Neutrophil (primary cell): ENCODE data around the gene ADAMTS14.

Experiments
- H3K27ac ChIP-seq: fragments of 200-600 bp; sonication (generic); 2 replicates; pipeline ENCODE4 v1.5.1; 2016; ENCODE audit warnings: mild to moderate bottlenecking, moderate library complexity
- H3K27me3 ChIP-seq: fragments of 200-600 bp; sonication (generic); 2 replicates; pipeline ENCODE4 v1.6.0; 2016; ENCODE audit warnings: mild to moderate bottlenecking
- H3K36me3 ChIP-seq: fragments of 200-600 bp; sonication (generic); 2 replicates; pipeline ENCODE4 v1.5.1; 2017
- H3K4me1 ChIP-seq, 2 experiments: fragments of 200-600 bp in 1 of 2; sonication (generic) in 1 of 2; 1 replicate in 1 of 2; 2 replicates in 1 of 2; pipeline versions ENCODE4 v1.5.1 to v1.6.1; 2013 to 2016; ENCODE audit warnings: low read depth in 1 of 2, low read length in 1 of 2, mild to moderate bottlenecking in 1 of 2, moderate library complexity in 1 of 2; ENCODE audit not compliant: control insufficient read depth in 1 of 2, insufficient read depth in 1 of 2
- H3K4me3 ChIP-seq, 2 experiments: fragments of 200-600 bp in 1 of 2; sonication (generic) in 1 of 2; 1 replicate in 1 of 2; 2 replicates in 1 of 2; pipeline ENCODE4 v1.5.1; 2013 to 2016; ENCODE audit warnings: low read depth in 1 of 2, low read length in 1 of 2, mild to moderate bottlenecking in 1 of 2, moderate library complexity in 1 of 2
- H3K9me3 ChIP-seq: fragments of 200-600 bp; sonication (generic); 2 replicates; pipeline ENCODE4 v1.5.1; 2016
- TF ChIP-seq, protein P1 (sequence below): fragments of 200-600 bp; sonication (generic); IDR thresholded peaks from 2 replicates; pipeline ENCODE4 v1.5.1; 2016; ENCODE audit warnings: antibody characterized with exemption

ADAMTS14 gene, protein sequence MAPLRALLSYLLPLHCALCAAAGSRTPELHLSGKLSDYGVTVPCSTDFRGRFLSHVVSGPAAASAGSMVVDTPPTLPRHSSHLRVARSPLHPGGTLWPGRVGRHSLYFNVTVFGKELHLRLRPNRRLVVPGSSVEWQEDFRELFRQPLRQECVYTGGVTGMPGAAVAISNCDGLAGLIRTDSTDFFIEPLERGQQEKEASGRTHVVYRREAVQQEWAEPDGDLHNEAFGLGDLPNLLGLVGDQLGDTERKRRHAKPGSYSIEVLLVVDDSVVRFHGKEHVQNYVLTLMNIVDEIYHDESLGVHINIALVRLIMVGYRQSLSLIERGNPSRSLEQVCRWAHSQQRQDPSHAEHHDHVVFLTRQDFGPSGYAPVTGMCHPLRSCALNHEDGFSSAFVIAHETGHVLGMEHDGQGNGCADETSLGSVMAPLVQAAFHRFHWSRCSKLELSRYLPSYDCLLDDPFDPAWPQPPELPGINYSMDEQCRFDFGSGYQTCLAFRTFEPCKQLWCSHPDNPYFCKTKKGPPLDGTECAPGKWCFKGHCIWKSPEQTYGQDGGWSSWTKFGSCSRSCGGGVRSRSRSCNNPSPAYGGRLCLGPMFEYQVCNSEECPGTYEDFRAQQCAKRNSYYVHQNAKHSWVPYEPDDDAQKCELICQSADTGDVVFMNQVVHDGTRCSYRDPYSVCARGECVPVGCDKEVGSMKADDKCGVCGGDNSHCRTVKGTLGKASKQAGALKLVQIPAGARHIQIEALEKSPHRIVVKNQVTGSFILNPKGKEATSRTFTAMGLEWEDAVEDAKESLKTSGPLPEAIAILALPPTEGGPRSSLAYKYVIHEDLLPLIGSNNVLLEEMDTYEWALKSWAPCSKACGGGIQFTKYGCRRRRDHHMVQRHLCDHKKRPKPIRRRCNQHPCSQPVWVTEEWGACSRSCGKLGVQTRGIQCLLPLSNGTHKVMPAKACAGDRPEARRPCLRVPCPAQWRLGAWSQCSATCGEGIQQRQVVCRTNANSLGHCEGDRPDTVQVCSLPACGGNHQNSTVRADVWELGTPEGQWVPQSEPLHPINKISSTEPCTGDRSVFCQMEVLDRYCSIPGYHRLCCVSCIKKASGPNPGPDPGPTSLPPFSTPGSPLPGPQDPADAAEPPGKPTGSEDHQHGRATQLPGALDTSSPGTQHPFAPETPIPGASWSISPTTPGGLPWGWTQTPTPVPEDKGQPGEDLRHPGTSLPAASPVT

DNA sequence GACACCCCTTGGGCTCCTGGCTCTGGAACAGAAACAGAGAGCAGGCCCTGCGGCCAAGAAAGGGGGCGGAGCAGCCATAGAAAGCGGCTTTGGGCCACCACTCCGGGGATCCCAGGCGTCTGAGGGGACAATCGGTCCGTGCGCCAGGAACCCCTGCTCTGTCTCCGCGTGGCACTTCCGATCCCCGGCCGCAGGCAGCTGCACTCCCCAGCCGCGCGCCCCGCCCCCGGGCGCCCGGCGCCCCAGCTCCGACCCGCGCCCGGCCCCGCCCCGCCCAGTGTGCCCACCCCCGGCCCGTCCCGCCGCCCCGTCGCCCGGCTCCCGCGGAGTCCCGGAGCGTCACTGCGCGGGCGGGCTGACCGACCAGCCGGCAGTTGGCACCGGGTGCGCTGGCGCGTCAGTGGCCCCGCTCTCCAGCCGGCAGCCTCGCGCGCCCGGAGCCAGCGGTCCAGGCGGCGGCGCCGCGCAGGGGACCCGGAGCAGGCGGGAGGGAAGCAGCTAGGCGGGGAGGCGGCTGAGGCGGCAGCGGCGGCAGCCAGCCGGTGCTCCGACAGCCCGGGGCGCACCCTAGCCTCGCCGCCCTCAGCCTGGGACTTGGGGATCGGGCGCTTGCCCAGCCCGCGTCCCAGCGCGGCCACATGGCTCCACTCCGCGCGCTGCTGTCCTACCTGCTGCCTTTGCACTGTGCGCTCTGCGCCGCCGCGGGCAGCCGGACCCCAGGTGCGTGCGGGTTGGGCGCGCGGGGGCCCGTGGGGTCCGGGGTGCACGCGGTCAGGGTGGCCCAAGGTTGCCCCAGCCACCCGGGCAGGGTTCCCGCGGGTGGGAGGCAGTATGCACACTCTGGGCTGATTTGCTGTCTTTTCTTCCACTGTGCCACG lies at the start of gene ADAMTS14:
TSS of gene ADAMTS14 (plus strand) at position 342 of the 878 bp plus-strand sequence. CDS start at position 639, 297 bp downstream.
- TF ChIP-seq, protein P1, sequence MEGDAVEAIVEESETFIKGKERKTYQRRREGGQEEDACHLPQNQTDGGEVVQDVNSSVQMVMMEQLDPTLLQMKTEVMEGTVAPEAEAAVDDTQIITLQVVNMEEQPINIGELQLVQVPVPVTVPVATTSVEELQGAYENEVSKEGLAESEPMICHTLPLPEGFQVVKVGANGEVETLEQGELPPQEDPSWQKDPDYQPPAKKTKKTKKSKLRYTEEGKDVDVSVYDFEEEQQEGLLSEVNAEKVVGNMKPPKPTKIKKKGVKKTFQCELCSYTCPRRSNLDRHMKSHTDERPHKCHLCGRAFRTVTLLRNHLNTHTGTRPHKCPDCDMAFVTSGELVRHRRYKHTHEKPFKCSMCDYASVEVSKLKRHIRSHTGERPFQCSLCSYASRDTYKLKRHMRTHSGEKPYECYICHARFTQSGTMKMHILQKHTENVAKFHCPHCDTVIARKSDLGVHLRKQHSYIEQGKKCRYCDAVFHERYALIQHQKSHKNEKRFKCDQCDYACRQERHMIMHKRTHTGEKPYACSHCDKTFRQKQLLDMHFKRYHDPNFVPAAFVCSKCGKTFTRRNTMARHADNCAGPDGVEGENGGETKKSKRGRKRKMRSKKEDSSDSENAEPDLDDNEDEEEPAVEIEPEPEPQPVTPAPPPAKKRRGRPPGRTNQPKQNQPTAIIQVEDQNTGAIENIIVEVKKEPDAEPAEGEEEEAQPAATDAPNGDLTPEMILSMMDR = no peak
- Histone ChIP-seq H3K9me3 (no peaks in the 10 kb centered on the region), H3K4me3 (no peak within 1 kb of the TSS), H3K4me1 (no peaks in the 10 kb centered on the region), H3K36me3 (no peaks in the 10 kb centered on the region), H3K27ac (no peak within 1 kb of the TSS), H3K27me3 (peaks cover 61% of the 10 kb centered on the region)

DNA sequence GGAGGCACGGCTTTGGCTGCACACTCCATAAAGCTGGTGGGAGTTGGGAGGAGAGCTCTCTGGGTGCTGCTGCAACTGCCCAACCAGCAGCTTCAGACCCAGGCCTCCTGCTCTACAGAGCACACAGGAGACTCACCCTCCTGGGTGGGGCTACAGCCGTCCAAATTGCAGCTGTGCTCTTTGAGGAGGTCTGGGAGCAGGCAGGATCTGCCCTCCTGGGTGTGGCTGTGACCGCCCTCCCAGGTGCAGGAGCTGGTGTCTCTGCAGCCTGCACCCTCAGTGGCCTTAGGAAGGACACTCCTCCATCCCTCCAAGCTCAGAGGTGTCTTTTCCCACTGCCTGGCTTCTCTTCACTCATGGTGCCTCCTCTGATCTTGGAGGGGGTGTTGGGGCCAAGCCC lies 49.8 kb upstream of the ADAMTS14 start:
- H3K4me3 ChIP-seq = no peak overlapping the region
- H3K27me3 ChIP-seq = no peaks in the 10 kb centered on the region
- H3K36me3 ChIP-seq = no peaks in the 10 kb centered on the region
- no peaks in the 10 kb centered on the region for H3K9me3 ChIP-seq
- no peak overlapping the region for H3K27ac ChIP-seq
- H3K4me1 ChIP-seq = no peaks in the 10 kb centered on the region
- TF ChIP-seq, protein P1 = no peak

DNA sequence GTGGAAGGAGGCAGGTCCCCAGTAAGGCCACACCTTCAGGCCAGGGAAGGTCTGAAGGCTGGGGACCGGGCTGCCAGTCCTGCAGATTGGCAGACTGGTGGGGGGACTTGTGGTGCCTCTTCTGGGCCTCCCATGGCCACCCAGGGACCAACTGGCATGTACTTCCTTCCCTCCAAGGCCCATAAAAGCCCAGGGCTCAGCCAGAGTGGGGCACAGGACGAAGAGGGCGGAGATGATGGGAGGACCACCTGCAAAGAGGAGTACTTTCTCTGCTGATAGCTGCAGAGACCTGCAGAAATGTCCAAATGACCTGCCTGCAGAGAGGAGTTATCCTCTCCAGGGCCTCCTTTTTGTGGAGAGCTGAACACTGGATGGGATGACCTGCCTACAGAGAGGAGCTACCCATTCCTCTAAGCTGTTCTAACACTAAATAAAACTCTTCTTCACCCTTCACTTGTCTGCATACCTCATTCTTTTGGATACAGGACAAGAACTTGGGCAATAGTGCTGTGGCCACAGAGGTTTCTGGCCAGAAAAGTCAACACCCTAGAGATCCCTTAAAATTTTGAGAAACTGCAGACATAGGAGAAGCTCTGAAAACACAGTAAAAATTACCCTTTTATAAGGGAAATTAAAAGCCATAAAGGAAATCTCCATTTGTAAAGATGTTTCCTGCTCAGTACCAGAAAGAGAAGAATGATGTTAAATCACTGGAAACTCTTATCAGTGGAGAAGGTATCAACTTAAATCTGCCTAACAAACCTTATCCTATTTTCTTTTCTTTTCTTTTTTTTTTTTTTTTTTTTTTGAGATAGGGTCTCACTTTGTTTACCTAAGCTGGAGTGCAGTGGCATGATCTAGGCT lies 49.1 kb upstream of the ADAMTS14 start:
- no peaks in the 10 kb centered on the region for H3K9me3 ChIP-seq

DNA sequence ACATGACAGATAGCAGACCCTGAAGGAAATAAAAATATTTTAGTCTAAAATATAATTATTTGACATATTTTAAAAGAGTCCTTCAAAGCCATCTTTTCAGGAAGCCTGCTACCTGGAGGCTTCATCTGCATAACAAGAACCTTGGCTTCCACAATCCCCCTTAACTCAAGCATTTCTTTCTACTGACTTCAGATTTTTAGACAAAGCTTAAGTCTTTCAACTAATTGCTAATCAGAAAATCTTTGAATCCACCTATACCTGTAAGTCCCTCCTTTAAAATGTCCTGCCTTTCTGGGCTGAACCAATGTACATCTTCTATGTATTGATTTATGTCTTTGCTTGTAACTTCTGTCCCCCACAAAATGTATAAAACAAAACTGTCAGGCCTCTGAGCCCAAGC lies 46.2 kb upstream of the ADAMTS14 start:
- Histone ChIP-seq H3K36me3 (no peaks in the 10 kb centered on the region), H3K9me3 (no peaks in the 10 kb centered on the region), H3K4me3 (no peak overlapping the region), H3K27ac (no peak overlapping the region), H3K4me1 (no peaks in the 10 kb centered on the region), H3K27me3 (no peaks in the 10 kb centered on the region)
- TF ChIP-seq, protein P1 = no peak

More for the DNA sequence above, 49.1 kb upstream of the ADAMTS14 start:
- Histone ChIP-seq H3K4me3 (no peak overlapping the region), H3K27me3 (no peaks in the 10 kb centered on the region), H3K4me1 (no peaks in the 10 kb centered on the region), H3K36me3 (no peaks in the 10 kb centered on the region), H3K27ac (no peak overlapping the region)
- TF ChIP-seq, protein P1 = no peak
